Peyer's patch (tissue), 4 donors: ENCODE data around the gene GATM. TPM values are rescaled to one million over a fixed set of nuclear protein-coding genes. Genes with fewer than 3 reads are reported as not detected.

Source experiments
- DNase-seq, 3 donors: peaks; one replicate each; pipeline ENCODE4 v3.0.0-alpha.2; 2017 to 2019
- H3K27ac ChIP-seq, 4 donors: fragments of 200-600 bp; sonication (generic); one replicate each; pipeline ENCODE4 v1.5.1; 2016 to 2019
- H3K27me3 ChIP-seq, 2 donors: fragments of 200-600 bp; sonication (generic); one replicate each; pipeline ENCODE4 v1.5.1; 2019
- H3K36me3 ChIP-seq, 3 donors: fragments of 200-600 bp; sonication (generic); one replicate each; pipeline ENCODE4 v1.5.1; 2016 to 2019
- H3K4me1 ChIP-seq, 4 donors: fragments of 200-600 bp; sonication (generic); one replicate each; pipeline ENCODE4 v1.5.1; 2016 to 2019
- H3K4me3 ChIP-seq, 4 donors: fragments of 200-600 bp; sonication (generic); 1 replicate in 3 of 4; 2 replicates in 1 of 4; pipeline ENCODE4 v1.5.1; 2016 to 2019; ENCODE audit warnings: mild to moderate bottlenecking in 1 of 4
- H3K9me3 ChIP-seq, 4 donors: fragments of 200-600 bp; sonication (generic); one replicate each; pipeline ENCODE4 v1.5.1; 2016 to 2019; ENCODE audit warnings: mild to moderate bottlenecking in 1 of 4
- POLR2A ChIP-seq, 2 donors: fragments of 450-650 bp; IDR thresholded peaks; one replicate each; pipeline ENCODE4 v1.5.1; 2017; ENCODE audit warnings: antibody characterized with exemption in 2 of 2, mild to moderate bottlenecking in 2 of 2, moderate library complexity in 2 of 2
- total RNA-seq, 4 donors: library from RNA; depleted of rRNA; stranded (reverse); fragments of >200 nt; gene quantifications; one replicate each; pipeline ENCODE4 v1.1.0, GENCODE V29; 2016
- TF ChIP-seq, protein P1 (sequence below), 6 experiments: fragments of 450-650 bp in 4 of 6; fragments of 200-600 bp in 2 of 6; sonication (generic) in 1 of 6; IDR thresholded peaks; one replicate each; pipeline ENCODE4 v1.5.1; 2017 to 2019; ENCODE audit warnings: antibody characterized with exemption in 6 of 6, mild to moderate bottlenecking in 3 of 6, moderate library complexity in 1 of 6

GATM gene
- total RNA-seq, 4 donors from 2014 or later: 112 to 196 (median 168) TPM

DNA sequence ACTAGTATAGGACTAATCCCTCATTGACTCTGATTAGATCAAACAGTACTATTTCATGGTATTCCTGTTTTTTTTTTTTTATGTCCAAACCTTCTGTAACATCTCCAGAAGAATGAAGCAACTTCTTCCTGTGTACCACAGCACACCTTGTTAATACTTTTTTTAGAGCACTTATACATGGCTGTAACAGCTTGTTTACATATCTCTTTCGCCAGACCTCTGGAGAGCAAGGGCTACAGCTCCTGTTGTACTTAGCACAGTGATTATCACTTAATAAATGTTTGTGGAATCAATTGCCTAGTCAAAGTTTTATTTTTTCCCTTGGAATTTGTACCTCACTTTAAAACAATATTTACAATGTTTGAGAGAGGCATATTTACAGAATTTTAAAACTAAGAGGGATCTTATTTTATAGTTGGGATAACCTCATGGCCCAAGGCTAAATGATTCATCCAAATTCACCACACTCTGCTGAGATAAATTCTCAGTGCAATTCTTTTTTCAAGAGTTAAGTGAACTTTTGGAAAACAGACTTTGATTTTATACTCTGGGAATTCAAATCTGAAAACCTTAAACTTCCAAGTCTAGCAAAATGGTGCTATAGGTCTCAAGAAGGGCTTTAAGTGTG lies 9.2 kb upstream of the GATM start:
- no peaks in the 10 kb centered on the region for H3K36me3 ChIP-seq
- H3K4me1 ChIP-seq: peaks cover 0 to 20% (median 0%) of the 10 kb centered on the region in 4 donors
- no peak for DNase-seq
- no peaks in the 10 kb centered on the region for H3K9me3 ChIP-seq
- peak overlapping the region in 1 of 4 donors; percentile 39 for H3K27ac ChIP-seq
- H3K27me3 ChIP-seq: no peaks in the 10 kb centered on the region
- H3K4me3 ChIP-seq: no peak overlapping the region
- TF ChIP-seq, protein P1, sequence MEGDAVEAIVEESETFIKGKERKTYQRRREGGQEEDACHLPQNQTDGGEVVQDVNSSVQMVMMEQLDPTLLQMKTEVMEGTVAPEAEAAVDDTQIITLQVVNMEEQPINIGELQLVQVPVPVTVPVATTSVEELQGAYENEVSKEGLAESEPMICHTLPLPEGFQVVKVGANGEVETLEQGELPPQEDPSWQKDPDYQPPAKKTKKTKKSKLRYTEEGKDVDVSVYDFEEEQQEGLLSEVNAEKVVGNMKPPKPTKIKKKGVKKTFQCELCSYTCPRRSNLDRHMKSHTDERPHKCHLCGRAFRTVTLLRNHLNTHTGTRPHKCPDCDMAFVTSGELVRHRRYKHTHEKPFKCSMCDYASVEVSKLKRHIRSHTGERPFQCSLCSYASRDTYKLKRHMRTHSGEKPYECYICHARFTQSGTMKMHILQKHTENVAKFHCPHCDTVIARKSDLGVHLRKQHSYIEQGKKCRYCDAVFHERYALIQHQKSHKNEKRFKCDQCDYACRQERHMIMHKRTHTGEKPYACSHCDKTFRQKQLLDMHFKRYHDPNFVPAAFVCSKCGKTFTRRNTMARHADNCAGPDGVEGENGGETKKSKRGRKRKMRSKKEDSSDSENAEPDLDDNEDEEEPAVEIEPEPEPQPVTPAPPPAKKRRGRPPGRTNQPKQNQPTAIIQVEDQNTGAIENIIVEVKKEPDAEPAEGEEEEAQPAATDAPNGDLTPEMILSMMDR (IDR thresholded peaks at IDR 0.05): no peak
- no peak for TF ChIP-seq POLR2A (IDR thresholded peaks at IDR 0.05)

DNA sequence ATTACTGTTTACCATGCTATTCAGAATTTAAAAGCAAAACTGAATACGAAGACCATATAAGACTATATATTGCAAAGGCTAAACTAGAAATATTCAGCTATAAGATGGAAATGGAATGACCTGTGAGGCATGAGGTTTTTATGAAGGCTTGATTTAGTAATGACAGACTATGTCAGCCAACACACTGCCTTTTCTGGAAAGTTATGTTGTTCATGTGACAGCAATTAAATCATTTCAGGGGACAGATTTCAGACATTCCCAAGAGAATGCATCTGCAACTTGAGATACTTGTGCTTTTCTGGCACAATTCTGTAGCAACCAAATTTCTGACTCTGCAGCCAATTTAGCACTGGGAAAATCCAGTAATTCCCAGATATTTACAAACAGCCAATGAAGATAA lies 8.6 kb upstream of the GATM start:
- DNase-seq: no peak
- peaks cover 0 to 20% (median 0%) of the 10 kb centered on the region in 4 donors for H3K4me1 ChIP-seq
- TF ChIP-seq POLR2A (IDR thresholded peaks at IDR 0.05): no peak
- TF ChIP-seq, protein P1 (IDR thresholded peaks at IDR 0.05): no peak
- peak overlapping the region in 1 of 4 donors; percentile 56 for H3K27ac ChIP-seq
- H3K36me3 ChIP-seq: no peaks in the 10 kb centered on the region
- no peak overlapping the region for H3K4me3 ChIP-seq
- no peaks in the 10 kb centered on the region for H3K9me3 ChIP-seq
- no peaks in the 10 kb centered on the region for H3K27me3 ChIP-seq

DNA sequence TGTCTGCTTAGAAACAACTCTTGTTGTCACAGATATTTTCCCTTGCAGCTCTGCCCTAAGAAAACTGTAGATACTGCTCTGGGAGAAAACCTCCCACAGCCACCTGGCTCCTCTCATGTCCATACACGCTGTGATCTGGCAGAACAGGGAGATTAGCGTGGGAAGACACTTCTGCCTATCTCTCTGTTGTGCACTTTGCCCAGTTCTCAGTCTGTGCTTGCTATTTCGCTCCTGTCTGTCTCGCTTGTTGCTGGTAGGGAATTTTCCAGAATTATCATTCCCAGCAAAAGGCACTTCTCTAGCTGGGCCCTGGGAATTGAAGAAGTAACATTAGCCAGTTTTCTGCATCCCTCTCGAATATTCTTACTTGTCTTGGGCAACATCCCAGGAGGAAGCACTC lies 8.1 kb upstream of the GATM start:
- Histone ChIP-seq H3K27me3 (no peaks in the 10 kb centered on the region), H3K36me3 (no peaks in the 10 kb centered on the region), H3K9me3 (no peaks in the 10 kb centered on the region), H3K4me1 (peaks cover 0 to 20% (median 0%) of the 10 kb centered on the region in 4 donors), H3K4me3 (no peak overlapping the region), H3K27ac (peak overlapping the region in 1 of 4 donors; percentile 56)
- peak in 1 of 3 donors; percentile 64 for DNase-seq
- no peak for TF ChIP-seq POLR2A (IDR thresholded peaks at IDR 0.05)
- TF ChIP-seq, protein P1 (IDR thresholded peaks at IDR 0.05): no peak

DNA sequence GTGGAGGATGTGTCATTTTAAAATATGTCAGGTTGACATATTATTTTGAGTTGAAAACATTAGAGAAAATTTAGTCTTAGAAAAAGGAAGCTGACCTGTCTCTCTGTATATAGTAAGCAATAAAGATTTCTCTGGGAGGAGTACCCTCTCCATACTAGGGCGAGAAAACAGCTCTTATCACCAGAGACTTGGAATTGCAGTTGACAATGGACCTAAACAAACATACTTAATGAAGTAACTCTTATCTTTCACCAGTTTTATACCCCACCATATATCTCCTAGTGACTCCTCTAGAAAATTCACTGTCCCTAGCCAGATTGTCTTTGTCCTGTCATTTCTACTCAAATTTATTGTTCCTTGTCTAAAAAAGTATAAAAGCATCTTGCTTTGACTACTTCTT lies 7.2 kb upstream of the GATM start:
- peaks cover 0 to 20% (median 0%) of the 10 kb centered on the region in 4 donors for H3K4me1 ChIP-seq
- H3K36me3 ChIP-seq: no peaks in the 10 kb centered on the region
- no peaks in the 10 kb centered on the region for H3K9me3 ChIP-seq
- H3K27ac ChIP-seq: no peak overlapping the region
- TF ChIP-seq POLR2A (IDR thresholded peaks at IDR 0.05): no peak
- TF ChIP-seq, protein P1 (IDR thresholded peaks at IDR 0.05): no peak
- no peak for DNase-seq
- H3K4me3 ChIP-seq: no peak overlapping the region
- H3K27me3 ChIP-seq: no peaks in the 10 kb centered on the region

DNA sequence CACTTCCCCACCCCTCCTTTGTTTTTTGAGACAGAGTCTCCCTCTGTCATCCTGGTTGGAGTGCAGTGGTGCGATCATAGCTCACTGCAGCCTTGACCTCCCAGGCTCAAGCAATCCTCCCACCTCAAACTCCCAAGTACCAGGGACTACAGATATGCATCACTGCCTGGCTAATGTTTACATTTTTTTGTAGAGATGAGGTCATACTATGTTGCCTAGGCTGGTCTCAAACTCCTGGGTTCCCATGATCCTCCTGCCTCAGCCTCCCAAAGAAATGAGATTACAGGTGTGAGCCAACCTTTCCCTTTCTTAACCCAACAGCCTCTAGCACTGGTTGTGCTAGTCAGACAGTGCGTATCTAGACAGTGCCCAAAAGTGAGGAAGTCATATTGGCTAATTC lies 6.4 kb upstream of the GATM start:
- no peaks in the 10 kb centered on the region for H3K9me3 ChIP-seq
- no peak overlapping the region for H3K27ac ChIP-seq
- peaks cover 0 to 20% (median 0%) of the 10 kb centered on the region in 4 donors for H3K4me1 ChIP-seq
- no peaks in the 10 kb centered on the region for H3K27me3 ChIP-seq
- TF ChIP-seq, protein P1 (IDR thresholded peaks at IDR 0.05): no peak
- no peak for TF ChIP-seq POLR2A (IDR thresholded peaks at IDR 0.05)
- no peak for DNase-seq
- no peaks in the 10 kb centered on the region for H3K36me3 ChIP-seq
- H3K4me3 ChIP-seq: no peak overlapping the region
